ENCODE data around the gene CAMTA1. TPM values are rescaled to one million over a fixed set of nuclear protein-coding genes. Genes with fewer than 3 reads are reported as not detected.

Gene CAMTA1
- total RNA-seq, 1 experiment from 2014 or later = 50.3 TPM

GRCh38 chr1:6984536-6984935 lies 199.3 kb downstream of the CAMTA1 start:
- H3K27me3 Mint-ChIP-seq (ENCODE audit: unreplicated experiment) = peaks cover 66% of the 10 kb centered on the region
- H3K27ac Mint-ChIP-seq (ENCODE audit: unreplicated experiment) = no peak overlapping the region
- DNase-seq = no peak
- H3K36me3 Mint-ChIP-seq (ENCODE audit: insufficient read depth, unreplicated experiment) = no peaks in the 10 kb centered on the region
- H3K9me3 Mint-ChIP-seq (ENCODE audit: low read depth, unreplicated experiment) = peaks cover 4% of the 10 kb centered on the region
- TF ChIP-seq CTCF (IDR thresholded peaks at IDR 0.05; ENCODE audit: unreplicated experiment) = no peak
- CTCF ChIA-PET = no interaction called here
- H3K4me1 Mint-ChIP-seq (ENCODE audit: low read depth, unreplicated experiment) = no peaks in the 10 kb centered on the region
- H3K4me3 Mint-ChIP-seq (ENCODE audit: low read depth, unreplicated experiment) = no peak overlapping the region
- intact Hi-C loops (cut with micrococcal nuclease; ENCODE audit: unreplicated experiment) = no loop called here
- no TSS peak for BruUV-seq (replicated peaks)

- no peaks in the 10 kb centered on the region for H3K36me3 Mint-ChIP-seq (ENCODE audit: insufficient read depth, unreplicated experiment)
- TF ChIP-seq CTCF (IDR thresholded peaks at IDR 0.05; ENCODE audit: unreplicated experiment) = no peak
- H3K4me3 Mint-ChIP-seq (ENCODE audit: low read depth, unreplicated experiment) = no peak overlapping the region
- BruUV-seq (replicated peaks) = no TSS peak
- no peaks in the 10 kb centered on the region for H3K4me1 Mint-ChIP-seq (ENCODE audit: low read depth, unreplicated experiment)
- peaks cover 4% of the 10 kb centered on the region for H3K9me3 Mint-ChIP-seq (ENCODE audit: low read depth, unreplicated experiment)
- DNase-seq = no peak
- peaks cover 70% of the 10 kb centered on the region for H3K27me3 Mint-ChIP-seq (ENCODE audit: unreplicated experiment)
- CTCF ChIA-PET = no interaction called here
- intact Hi-C loops (cut with micrococcal nuclease; ENCODE audit: unreplicated experiment) = no loop called here
- H3K27ac Mint-ChIP-seq (ENCODE audit: unreplicated experiment) = no peak overlapping the region
These were observed 199.7 kb downstream of the CAMTA1 start for GRCh38 chr1:6984986-6985385.

GRCh38 chr1:6985549-6986276 lies 200.5 kb downstream of the CAMTA1 start:
- DNase-seq = no peak
- Mint-ChIP-seq H3K9me3 (ENCODE audit: low read depth, unreplicated experiment) (peaks cover 2% of the 10 kb centered on the region), H3K4me3 (ENCODE audit: low read depth, unreplicated experiment) (no peak overlapping the region), H3K36me3 (ENCODE audit: insufficient read depth, unreplicated experiment) (no peaks in the 10 kb centered on the region), H3K27ac (ENCODE audit: unreplicated experiment) (no peak overlapping the region), H3K27me3 (ENCODE audit: unreplicated experiment) (peaks cover 78% of the 10 kb centered on the region), H3K4me1 (ENCODE audit: low read depth, unreplicated experiment) (no peaks in the 10 kb centered on the region)
- no peak for TF ChIP-seq CTCF (IDR thresholded peaks at IDR 0.05; ENCODE audit: unreplicated experiment)
- no TSS peak for BruUV-seq (replicated peaks)
- intact Hi-C loops (cut with micrococcal nuclease; ENCODE audit: unreplicated experiment) = no loop called here
- CTCF ChIA-PET = no interaction called here

GRCh38 chr1:6986281-6986680 lies 201.0 kb downstream of the CAMTA1 start:
- no peak overlapping the region for H3K4me3 Mint-ChIP-seq (ENCODE audit: low read depth, unreplicated experiment)
- TF ChIP-seq CTCF (IDR thresholded peaks at IDR 0.05; ENCODE audit: unreplicated experiment) = no peak
- no peak overlapping the region for H3K27ac Mint-ChIP-seq (ENCODE audit: unreplicated experiment)
- CTCF ChIA-PET = no interaction called here
- intact Hi-C loops (cut with micrococcal nuclease; ENCODE audit: unreplicated experiment) = no loop called here
- peaks cover 82% of the 10 kb centered on the region for H3K27me3 Mint-ChIP-seq (ENCODE audit: unreplicated experiment)
- H3K36me3 Mint-ChIP-seq (ENCODE audit: insufficient read depth, unreplicated experiment) = no peaks in the 10 kb centered on the region
- no TSS peak for BruUV-seq (replicated peaks)
- H3K4me1 Mint-ChIP-seq (ENCODE audit: low read depth, unreplicated experiment) = no peaks in the 10 kb centered on the region
- no peaks in the 10 kb centered on the region for H3K9me3 Mint-ChIP-seq (ENCODE audit: low read depth, unreplicated experiment)
- DNase-seq = no peak
